Breast epithelium (tissue), 3 donors: ENCODE data around the gene ARMC8.

Source experiments
- POLR2AphosphoS5 ChIP-seq, 3 donors: sonication (generic); formaldehyde crosslinking; IDR thresholded peaks; one replicate each; pipeline ENCODE4 v1.6.1; 2017; ENCODE audit warnings: antibody characterized with exemption in 3 of 3
- TF ChIP-seq, protein P1 (sequence below), 3 donors: fragments of 450-650 bp; IDR thresholded peaks; one replicate each; pipeline ENCODE4 v1.5.1; 2016 to 2017; ENCODE audit warnings: antibody characterized with exemption in 3 of 3, mild to moderate bottlenecking in 3 of 3, moderate library complexity in 3 of 3

DNA sequence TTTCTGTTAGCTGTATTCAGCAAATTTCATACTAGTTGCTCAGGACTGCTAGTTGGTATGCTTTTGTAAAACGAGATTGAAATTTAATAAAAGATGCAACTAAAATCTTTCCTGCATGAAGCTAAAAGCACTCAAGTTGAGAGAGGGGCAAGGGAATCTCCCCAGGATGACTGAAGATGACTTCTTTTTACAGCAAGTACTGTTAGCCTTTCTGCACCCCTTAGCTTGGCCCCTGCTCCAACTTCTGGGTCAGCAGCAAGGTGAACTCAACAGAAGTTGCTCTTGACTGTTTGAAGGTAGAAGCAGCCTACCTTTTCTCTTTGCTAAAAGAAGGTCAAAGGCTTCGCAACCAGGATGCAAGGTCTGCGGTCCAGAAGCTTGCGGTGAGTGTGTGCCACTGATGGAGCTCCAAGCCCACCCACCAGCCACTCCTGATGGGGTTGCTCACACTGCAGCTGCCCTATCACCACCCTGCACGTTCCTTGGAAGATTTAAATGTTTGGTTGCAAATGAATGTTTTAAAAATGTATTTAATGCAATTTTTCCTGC is 110.0 kb downstream of the ARMC8 start:
- TF ChIP-seq, protein P1, sequence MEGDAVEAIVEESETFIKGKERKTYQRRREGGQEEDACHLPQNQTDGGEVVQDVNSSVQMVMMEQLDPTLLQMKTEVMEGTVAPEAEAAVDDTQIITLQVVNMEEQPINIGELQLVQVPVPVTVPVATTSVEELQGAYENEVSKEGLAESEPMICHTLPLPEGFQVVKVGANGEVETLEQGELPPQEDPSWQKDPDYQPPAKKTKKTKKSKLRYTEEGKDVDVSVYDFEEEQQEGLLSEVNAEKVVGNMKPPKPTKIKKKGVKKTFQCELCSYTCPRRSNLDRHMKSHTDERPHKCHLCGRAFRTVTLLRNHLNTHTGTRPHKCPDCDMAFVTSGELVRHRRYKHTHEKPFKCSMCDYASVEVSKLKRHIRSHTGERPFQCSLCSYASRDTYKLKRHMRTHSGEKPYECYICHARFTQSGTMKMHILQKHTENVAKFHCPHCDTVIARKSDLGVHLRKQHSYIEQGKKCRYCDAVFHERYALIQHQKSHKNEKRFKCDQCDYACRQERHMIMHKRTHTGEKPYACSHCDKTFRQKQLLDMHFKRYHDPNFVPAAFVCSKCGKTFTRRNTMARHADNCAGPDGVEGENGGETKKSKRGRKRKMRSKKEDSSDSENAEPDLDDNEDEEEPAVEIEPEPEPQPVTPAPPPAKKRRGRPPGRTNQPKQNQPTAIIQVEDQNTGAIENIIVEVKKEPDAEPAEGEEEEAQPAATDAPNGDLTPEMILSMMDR (IDR thresholded peaks at IDR 0.05) = no peak
- TF ChIP-seq POLR2AphosphoS5 (IDR thresholded peaks at IDR 0.05) = no peak
